Urothelium cell line (cell line): ENCODE measurements around the gene SLBP.
A peak's percentile ranks its signal among the peaks of the same experiment; 100 is the strongest.

Experiments used
- DNase-seq: peaks from one replicate; pipeline ENCODE4 v3.0.0; 2011; ENCODE audit warnings: low spot score, mixed read lengths
- FAIRE-seq: peaks from 2 replicates; lab custom pipeline; 2011; peaks lifted over from hg19 to GRCh38; lab: Jason Lieb, UNC

SLBP gene

GRCh38 chr4:1712216-1713002 lies at the start of gene SLBP:
SLBP (minus strand) TSS chr4:1712319; CDS start chr4:1712188, 131 bp downstream.
- DNase-seq (peak; percentile 93), FAIRE-seq (no peak)

DNA sequence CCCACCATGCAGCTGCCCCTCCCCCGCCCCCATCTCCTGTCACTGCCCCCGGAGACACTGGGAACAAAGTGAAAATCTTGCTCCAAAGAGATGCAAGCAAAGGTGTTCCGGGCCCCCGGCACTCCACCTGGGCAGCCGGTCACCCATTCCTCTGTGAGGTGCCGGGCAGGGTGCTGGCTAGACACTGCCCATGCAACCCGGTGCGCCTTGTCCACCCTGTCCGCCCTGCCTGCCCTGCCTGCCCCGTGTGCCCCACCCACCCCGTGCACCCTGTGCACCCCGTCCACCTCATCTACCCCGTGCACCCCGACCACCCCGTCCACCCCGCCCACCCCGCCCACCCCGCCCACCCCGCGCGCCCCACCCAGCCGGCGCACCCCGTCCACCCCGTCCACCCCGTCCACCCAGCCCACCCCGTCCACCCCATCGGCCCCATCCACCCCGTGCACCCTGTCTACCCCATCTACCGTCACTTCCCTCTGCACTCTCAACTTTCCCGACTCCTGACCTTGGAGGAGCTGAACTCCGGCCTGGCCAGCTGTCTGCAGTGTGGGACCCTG lies 49.1 kb upstream of the SLBP start:
- DNase-seq: no peak
- FAIRE-seq: no peak

GRCh38 chr4:1760521-1761071 lies 48.5 kb upstream of the SLBP start:
- no peak for FAIRE-seq
- DNase-seq: no peak

DNA sequence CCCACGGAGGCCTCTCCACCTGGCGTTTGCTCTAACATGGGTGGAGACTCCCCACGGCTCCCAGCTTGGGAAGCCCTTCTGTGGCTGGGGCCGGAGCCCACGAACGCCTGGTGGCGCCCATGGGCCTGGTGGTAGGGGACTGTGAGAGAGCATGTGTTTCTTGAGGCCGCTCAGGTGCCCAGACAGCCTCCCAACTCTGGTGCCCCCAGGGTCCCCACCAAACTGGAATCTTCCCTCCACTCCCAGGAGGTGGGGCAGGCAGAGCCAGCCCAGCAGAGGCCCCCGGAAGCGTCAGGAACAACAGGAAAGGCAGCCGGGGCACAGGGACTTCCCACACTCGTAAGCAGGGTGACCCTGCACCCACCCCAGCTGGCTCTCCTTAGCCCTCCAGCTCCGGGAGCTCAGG lies 47.7 kb upstream of the SLBP start:
- FAIRE-seq (no peak), DNase-seq (no peak)

DNA sequence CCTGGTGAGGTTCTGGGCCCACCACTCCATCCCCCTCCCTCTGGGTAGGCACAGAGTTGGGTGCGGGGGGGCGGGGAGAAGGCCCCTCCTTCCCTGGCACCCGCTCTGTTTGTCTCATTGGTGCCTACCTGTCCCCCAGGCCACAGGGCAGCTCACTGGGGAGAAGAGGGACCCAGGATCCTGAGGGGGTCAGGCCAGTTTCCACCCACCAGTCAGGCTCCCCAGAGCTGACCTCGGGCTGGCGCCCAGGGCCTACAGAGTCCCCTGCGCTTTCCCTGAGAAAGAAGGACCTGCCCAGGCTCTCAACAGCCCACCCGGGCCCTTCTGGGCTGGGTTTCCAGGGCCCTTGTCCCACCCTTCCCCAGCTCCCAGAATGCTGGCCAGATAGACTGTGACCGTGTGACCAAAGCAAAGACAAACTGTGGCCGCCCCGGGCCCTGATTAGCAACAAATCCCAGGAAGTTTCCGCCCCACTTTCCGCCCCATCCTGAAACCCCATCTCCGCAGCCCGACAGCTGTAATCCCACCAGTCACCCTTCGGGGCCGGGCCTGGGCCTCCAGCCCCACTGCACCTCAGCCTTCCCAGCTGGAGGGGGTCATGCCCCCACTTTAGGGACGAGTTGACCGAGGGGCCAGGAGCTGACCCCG lies 47.2 kb upstream of the SLBP start:
- FAIRE-seq: no peak
- no peak for DNase-seq

DNA sequence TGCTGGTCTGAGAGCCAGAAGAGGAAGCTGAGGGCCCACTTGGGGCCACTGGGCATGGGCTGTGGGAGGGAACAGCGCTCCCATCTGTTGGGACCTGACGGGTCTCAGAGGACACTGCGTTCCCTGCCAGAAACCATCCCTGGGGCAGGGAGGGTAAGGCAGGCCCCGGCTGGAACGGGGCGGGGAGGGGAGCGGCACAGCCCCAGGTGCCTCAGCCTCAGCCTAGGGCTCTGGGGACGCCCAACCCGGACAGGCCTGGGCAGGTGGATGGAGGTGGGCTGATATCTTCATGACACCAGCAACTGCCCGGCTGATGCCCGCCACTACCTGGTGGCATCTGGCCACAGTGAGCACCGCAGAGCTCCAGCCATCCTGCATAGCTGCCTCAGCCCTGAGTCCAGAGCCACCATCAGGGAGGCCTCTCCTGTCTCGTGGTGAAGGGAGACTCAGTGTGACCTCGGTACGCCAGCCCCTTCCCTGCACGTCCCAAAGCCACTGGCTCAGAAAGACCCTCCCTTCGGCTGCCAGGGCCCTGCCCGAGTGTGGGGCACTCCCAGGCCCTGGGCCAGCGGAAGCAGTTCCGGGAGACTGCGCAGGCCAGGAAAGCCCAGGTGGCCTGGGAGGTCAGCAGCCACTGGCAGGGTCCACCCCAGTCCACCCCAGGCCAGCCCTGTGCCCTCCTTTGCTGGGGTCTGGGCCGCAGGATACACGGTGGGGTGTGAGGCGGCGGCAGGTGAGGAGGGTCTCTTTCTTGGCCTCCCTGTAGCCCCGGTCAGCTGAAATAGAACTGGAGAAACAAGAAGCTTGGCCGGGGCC lies 46.4 kb upstream of the SLBP start:
- no peak for DNase-seq
- FAIRE-seq: no peak

- FAIRE-seq (no peak), DNase-seq (no peak)
Observed at GRCh38 chr4:1757836-1758235, 45.7 kb upstream of the SLBP start.

- DNase-seq (no peak), FAIRE-seq (no peak)
Observed at GRCh38 chr4:1756893-1757779, 45.0 kb upstream of the SLBP start.

- no peak for FAIRE-seq
- no peak for DNase-seq
Observed at GRCh38 chr4:1756079-1756478, 44.0 kb upstream of the SLBP start.

DNA sequence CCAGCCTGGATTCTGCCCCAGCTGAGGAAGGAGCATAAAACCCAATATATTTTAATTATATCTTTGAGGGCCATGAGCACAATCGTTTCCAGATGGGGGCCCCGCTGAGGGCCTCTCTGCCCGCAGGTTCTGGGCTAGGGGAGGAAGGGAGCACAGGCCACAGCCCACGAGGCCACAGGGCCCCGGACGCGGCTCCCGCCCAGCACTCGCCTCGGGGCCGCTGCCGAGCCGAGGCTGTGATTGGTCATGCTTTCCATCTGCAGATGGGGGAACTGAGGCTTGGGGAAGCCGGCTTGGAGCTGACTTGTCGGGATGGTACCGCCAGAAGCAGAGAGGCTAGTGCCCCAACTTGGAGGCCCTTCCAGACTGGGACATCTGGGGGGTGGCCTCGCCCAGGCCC lies 43.2 kb upstream of the SLBP start:
- FAIRE-seq (no peak), DNase-seq (no peak)

- FAIRE-seq: no peak
Observed at GRCh38 chr4:1754336-1754735, 42.2 kb upstream of the SLBP start.

DNA sequence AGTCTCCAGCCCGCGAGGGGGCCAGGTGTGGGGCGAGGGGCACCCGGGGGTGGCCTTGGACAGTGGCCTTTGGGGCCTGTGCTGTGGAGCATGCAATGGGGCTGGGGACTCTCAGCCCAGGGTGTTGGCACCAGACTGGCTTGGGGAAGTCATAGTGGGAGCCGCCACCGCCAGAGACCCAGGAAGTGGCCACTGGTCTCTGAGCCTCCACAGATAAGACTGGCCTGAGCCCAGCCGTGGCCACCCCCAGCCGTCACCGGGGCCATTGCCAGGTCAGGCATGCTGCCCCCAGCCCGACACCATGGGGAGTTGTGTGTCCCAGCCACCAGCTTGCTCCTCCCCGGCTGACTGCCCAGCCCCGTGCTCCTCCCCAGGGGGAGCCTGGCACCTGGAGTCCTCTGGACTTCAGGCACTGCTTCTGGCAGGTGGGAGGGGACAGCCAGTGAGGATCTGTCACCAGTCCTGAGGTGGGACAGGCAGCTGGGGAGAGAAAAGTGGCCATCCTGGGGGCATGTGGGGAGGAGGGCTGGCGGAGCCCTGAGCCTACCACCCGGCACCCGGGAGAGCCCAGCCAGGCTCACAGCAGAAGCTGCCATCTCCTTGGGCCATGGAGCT lies 41.7 kb upstream of the SLBP start:
- FAIRE-seq (no peak), DNase-seq (no peak)

More at GRCh38 chr4:1754336-1754735, 42.2 kb upstream of the SLBP start:
- no peak for DNase-seq

GRCh38 chr4:1753294-1753696 lies 41.2 kb upstream of the SLBP start:
- FAIRE-seq (no peak), DNase-seq (no peak)

DNA sequence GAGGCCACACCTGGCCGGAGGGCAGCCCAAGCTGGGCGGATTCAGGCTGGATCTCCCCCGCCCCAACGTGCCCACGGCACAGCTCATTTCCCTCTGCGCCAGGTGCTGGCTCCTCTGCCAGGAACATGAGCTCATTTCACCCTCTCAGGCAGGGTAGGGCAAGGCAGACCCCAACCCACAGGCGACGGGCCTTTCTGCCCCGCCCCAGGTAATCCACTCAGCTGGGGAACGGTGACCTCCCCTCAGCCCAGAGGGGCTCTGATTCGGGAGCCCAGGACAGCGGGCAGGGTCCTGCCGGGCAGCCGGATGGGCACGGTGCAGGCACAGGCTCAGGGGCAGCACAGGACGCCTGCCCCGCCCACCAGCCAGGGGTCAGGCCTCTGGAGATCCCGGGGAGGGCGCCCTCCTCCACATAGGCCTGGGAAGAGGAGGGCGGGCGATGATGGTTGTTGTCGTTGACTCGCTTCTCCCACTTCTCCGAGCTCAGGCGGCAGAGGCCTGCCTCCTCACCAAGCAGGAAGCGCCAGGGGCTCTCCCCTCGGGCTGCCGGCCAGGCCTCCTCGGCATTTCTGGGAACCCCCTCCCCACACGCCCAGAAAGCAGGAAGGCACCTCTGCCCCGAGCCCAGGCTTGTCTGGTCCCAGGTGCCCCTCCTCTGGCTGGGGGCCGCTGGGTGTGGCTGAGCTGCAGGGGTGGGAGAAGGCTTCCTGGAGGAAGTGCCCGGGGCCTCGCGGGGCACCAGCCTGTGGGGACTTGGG lies 40.3 kb upstream of the SLBP start:
- FAIRE-seq (no peak), DNase-seq (no peak)

DNA sequence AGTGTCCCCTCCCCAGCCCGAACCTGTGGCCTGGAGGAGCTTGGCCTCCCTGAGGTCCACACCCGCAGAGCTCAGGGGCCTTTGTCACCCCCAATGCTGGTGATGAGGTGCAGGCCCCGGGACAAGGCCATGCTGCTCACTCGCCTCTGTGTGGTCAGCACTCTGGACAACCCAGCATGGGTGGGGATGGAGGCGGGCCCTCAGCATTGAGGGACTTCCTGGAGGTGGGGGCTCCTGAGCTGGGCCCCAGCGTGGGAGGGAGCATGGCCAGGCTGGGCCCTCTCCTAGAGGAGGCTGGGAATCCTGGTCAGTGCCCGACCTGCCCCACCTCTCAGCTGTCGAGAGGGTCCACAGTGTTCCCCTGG lies 39.8 kb upstream of the SLBP start:
- DNase-seq (no peak), FAIRE-seq (no peak)

- DNase-seq: no peak
- FAIRE-seq: no peak
Observed at GRCh38 chr4:1751155-1751918, 39.2 kb upstream of the SLBP start.

GRCh38 chr4:1750381-1751154 lies 38.4 kb upstream of the SLBP start:
- FAIRE-seq (no peak), DNase-seq (no peak)
